HG03565 (cell line): ENCODE data around the gene PPM1G.

Experiments used
- ATAC-seq: cut with Tn5 transposase; IDR thresholded peaks from one replicate; pipeline ENCODE4 v1.9.1; 2021; ENCODE audit warnings: mild to moderate bottlenecking, moderate library complexity; ENCODE audit not compliant: unreplicated experiment

Gene PPM1G

GRCh38 chr2:27412419-27413152 lies 3.2 kb upstream of the PPM1G start:
- no peak for ATAC-seq

- ATAC-seq, result peak; percentile 12
These were observed 630 bp downstream of the PPM1G start for GRCh38 chr2:27408601-27409320.

GRCh38 chr2:27407798-27408491 lies 1.4 kb downstream of the PPM1G start:
- no peak for ATAC-seq

GRCh38 chr2:27400348-27401135 lies 8.8 kb downstream of the PPM1G start:
- ATAC-seq, result no peak

GRCh38 chr2:27398962-27399361 lies 10.4 kb downstream of the PPM1G start:
- no peak for ATAC-seq

- ATAC-seq, result no peak
These were observed 16.2 kb downstream of the PPM1G start for GRCh38 chr2:27393225-27393624.

- no peak for ATAC-seq
These were observed 18.3 kb downstream of the PPM1G start for GRCh38 chr2:27390822-27391679.

- ATAC-seq, result no peak
These were observed 27.7 kb downstream of the PPM1G start for GRCh38 chr2:27381577-27382181.

- ATAC-seq, result peak; percentile 84
These were observed 28.5 kb downstream of the PPM1G start, which contains the start of gene ZNF513 for GRCh38 chr2:27380626-27381545. Gene ZNF513 (minus strand): TSS chr2:27380734. CDS start chr2:27380526, 208 bp downstream.

- ATAC-seq, result peak; percentile 16
These were observed 29.4 kb downstream of the PPM1G start for GRCh38 chr2:27379836-27380625.

- no peak for ATAC-seq
These were observed 30.0 kb downstream of the PPM1G start for GRCh38 chr2:27379383-27379835.

- ATAC-seq, result no peak
These were observed 30.5 kb downstream of the PPM1G start for GRCh38 chr2:27378809-27379290.

GRCh38 chr2:27378096-27378808 lies 31.1 kb downstream of the PPM1G start:
- no peak for ATAC-seq

GRCh38 chr2:27377618-27378095 lies 31.7 kb downstream of the PPM1G start:
- ATAC-seq, result no peak

GRCh38 chr2:27376866-27377617 lies 32.3 kb downstream of the PPM1G start:
- no peak for ATAC-seq
